HEK293T (cell line): ENCODE measurements around the gene CDH13.

Experiments used
- BHLHE40 ChIP-seq: fragments of 450-650 bp; IDR thresholded peaks from 2 replicates; pipeline ENCODE4 v1.6.1; 2016; ENCODE audit warnings: mild to moderate bottlenecking, moderate library complexity, borderline replicate concordance
- FOXK2 ChIP-seq: fragments of 450-650 bp; IDR thresholded peaks from 2 replicates; pipeline ENCODE4 v1.6.1; 2016; ENCODE audit warnings: mild to moderate bottlenecking
- FOXM1 ChIP-seq: fragments of 450-650 bp; IDR thresholded peaks from 2 replicates; pipeline ENCODE4 v1.6.1; 2017; ENCODE audit warnings: mild to moderate bottlenecking, borderline replicate concordance
- SP1 ChIP-seq: fragments of 450-650 bp; IDR thresholded peaks from 2 replicates; pipeline ENCODE4 v1.6.1; 2017
- ZNF384 ChIP-seq: fragments of 450-650 bp; IDR thresholded peaks from 2 replicates; pipeline ENCODE4 v1.6.1; 2016

DNA sequence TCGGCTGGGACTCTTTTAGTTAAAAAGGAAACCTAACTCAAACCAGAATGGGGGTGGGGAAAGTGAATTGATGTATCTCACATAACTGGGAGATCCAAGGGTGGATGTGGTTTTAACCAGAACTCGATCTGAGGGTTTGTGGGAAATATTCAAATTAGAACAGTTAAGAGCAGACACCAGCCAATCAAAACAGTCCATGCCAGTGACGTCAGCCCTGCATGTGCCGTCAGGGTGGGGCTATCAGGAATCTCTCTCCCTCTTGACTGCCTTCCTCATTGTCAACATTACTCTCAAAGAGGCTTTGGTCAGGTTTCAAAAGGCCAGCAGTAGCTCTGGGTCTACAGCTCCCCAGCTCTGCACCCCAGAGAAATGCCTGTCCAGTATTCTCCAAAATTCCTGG, 1086.8 kb downstream of the CDH13 start:
- TF ChIP-seq FOXM1 (no peak), FOXK2 (no peak), SP1 (no peak), BHLHE40 (no peak), ZNF384 (no peak)
